Smooth muscle cell (in vitro differentiated cells): ENCODE results near the gene MYO6. TPM values are rescaled to one million over a fixed set of nuclear protein-coding genes. Genes with fewer than 3 reads are reported as not detected.
A peak's percentile ranks its signal among the peaks of the same experiment; 100 is the strongest.

Experiments used
- DNase-seq: peaks from one replicate; lab custom pipeline; 2025; ENCODE audit not compliant: unreplicated experiment; lab: John Stamatoyannopoulos, UW
- H2AFZ ChIP-seq: fragments of 200-600 bp; sonication (generic); 2 replicates; pipeline ENCODE4 v1.6.0; 2016; ENCODE audit warnings: antibody characterized with exemption, low read depth, mild to moderate bottlenecking
- H3F3A ChIP-seq: fragments of 200-600 bp; sonication (generic); 2 replicates; pipeline ENCODE4 v1.6.0; 2017; ENCODE audit warnings: antibody characterized with exemption, low read depth
- H3K27ac ChIP-seq: fragments of 200-600 bp; sonication (generic); 2 replicates; pipeline ENCODE4 v1.5.1; 2016; ENCODE audit warnings: low read depth, mild to moderate bottlenecking
- H3K27me3 ChIP-seq: fragments of 200-600 bp; sonication (generic); 2 replicates; pipeline ENCODE4 v1.6.1; 2016; ENCODE audit warnings: low read depth, mild to moderate bottlenecking
- H3K36me3 ChIP-seq: fragments of 200-600 bp; sonication (generic); 2 replicates; pipeline ENCODE4 v1.5.1; 2016; ENCODE audit warnings: low read depth
- H3K4me1 ChIP-seq: fragments of 200-600 bp; sonication (generic); 2 replicates; pipeline ENCODE4 v1.5.1; 2016; ENCODE audit warnings: low read depth
- H3K4me2 ChIP-seq: fragments of 200-600 bp; sonication (generic); 2 replicates; pipeline ENCODE4 v1.6.0; 2016; ENCODE audit warnings: mild to moderate bottlenecking
- H3K4me3 ChIP-seq: fragments of 200-600 bp; sonication (generic); 2 replicates; pipeline ENCODE4 v1.5.1; 2016; ENCODE audit warnings: mild to moderate bottlenecking
- H3K79me2 ChIP-seq: fragments of 200-600 bp; sonication (generic); 2 replicates; pipeline ENCODE4 v1.6.0; 2016; ENCODE audit warnings: low read depth, mild to moderate bottlenecking
- H3K9ac ChIP-seq: fragments of 200-600 bp; sonication (generic); 2 replicates; pipeline ENCODE4 v1.6.0; 2016; ENCODE audit warnings: low read depth
- H3K9me3 ChIP-seq: fragments of 200-600 bp; sonication (generic); replicated peaks from 2 replicates; pipeline ENCODE4 v1.5.1; 2016; ENCODE audit warnings: low read depth
- H4K20me1 ChIP-seq: fragments of 200-600 bp; sonication (generic); 2 replicates; pipeline ENCODE4 v1.6.0; 2016; ENCODE audit warnings: low read depth
- WGBS: methylation state at CpG from one replicate; pipeline ENCODE4 v1.1.7; 2016; ENCODE audit warnings: low lambda C conversion rate; 5-methylcytosine and 5-hydroxymethylcytosine counted together
- polyA plus RNA-seq: library from polyadenylated mRNA; unstranded; fragments of >200 nt; fragmentation: Nextera tagmentation; extraction: Ambion mirVana; gene quantifications from 2 replicates; pipeline ENCODE4 v1.2.1, GENCODE V29; 2016
- total RNA-seq: library from RNA; depleted of rRNA; stranded (reverse); fragments of >200 nt; gene quantifications from 2 replicates; pipeline ENCODE4 v1.2.3, GENCODE V29; 2014
- TF ChIP-seq, protein P1 (sequence below): fragments of 200-600 bp; sonication (generic); IDR thresholded peaks from 2 replicates; pipeline ENCODE4 v1.5.1; 2017; ENCODE audit warnings: borderline replicate concordance, mild to moderate bottlenecking, antibody characterized with exemption; ENCODE audit not compliant: insufficient read depth, poor library complexity, severe bottlenecking

MYO6 gene
- total and polyA plus RNA-seq, 2 experiments from 2014 or later = 10.6 to 22.1 TPM

DNA sequence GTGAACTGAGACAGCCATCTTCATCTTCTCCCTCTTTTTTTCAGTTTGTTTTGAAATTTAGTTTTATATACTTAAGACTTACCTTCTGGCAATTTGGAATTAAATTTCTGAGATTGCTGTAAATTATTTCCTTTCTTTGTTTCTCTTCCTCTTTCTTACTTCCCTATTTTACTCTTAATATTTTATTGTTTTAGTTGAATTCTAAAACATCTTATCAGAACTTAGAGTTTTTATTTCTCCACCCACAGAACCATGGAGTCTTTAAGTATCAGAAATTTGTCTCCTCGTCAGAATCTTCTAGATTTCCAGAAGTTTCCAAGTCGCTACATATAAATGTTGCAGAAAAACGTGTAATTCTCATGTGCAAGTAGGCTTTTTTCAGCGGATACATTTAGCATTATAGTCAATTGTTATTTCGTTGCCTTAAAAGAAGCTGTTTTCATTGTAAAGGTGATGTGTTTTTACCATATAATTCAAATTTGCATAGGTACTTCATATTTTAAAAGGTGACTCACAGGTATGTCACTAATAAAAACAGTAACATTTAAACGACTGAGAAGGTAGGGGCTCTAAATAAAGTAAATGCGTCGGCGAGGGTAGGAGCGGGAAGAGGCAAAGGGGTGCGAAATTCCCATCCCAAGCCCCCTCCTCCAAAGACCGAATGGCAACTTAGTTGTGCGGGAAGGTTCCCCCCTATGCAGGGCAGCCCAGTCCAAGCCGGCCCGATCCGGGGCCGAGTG is 866 bp upstream of the MYO6 start:
- DNase-seq = no peak
- peaks cover 4% of the 10 kb centered on the region for H3F3A ChIP-seq
- 11% methylated on average over 17 of the region's 17 CpGs for WGBS

DNA sequence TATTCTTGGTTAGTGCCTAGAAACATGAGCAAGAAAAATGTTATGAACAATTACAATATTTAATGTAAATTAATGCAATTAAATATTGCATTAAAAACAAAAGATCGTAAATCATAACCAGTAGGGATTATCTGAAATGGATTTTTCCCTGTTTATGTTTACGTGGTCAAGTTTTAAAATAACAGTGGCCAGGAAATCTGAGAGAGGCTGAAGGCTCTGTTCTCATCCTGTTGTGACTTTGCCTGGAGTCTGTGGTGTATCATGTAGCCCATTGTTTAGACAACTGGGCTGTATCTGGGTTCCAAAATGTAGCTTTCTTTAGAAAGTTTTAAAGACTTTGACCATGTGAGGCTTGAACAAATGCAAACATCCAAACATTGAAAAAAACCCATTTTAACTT is 2.4 kb downstream of the MYO6 start:
- H3K9me3 ChIP-seq = no peaks in the 10 kb centered on the region
- H3F3A ChIP-seq = peaks cover 4% of the 10 kb centered on the region
- TF ChIP-seq, protein P1, sequence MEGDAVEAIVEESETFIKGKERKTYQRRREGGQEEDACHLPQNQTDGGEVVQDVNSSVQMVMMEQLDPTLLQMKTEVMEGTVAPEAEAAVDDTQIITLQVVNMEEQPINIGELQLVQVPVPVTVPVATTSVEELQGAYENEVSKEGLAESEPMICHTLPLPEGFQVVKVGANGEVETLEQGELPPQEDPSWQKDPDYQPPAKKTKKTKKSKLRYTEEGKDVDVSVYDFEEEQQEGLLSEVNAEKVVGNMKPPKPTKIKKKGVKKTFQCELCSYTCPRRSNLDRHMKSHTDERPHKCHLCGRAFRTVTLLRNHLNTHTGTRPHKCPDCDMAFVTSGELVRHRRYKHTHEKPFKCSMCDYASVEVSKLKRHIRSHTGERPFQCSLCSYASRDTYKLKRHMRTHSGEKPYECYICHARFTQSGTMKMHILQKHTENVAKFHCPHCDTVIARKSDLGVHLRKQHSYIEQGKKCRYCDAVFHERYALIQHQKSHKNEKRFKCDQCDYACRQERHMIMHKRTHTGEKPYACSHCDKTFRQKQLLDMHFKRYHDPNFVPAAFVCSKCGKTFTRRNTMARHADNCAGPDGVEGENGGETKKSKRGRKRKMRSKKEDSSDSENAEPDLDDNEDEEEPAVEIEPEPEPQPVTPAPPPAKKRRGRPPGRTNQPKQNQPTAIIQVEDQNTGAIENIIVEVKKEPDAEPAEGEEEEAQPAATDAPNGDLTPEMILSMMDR = no peak
- peak overlapping the region; percentile 90 for H3K27ac ChIP-seq
- 40% methylated on average over 2 of the region's 2 CpGs for WGBS
- H2AFZ ChIP-seq = no peak overlapping the region
- H3K4me1 ChIP-seq = peaks cover 4% of the 10 kb centered on the region
- peaks cover 22% of the 10 kb centered on the region for H3K79me2 ChIP-seq
- H3K4me3 ChIP-seq = peak overlapping the region; percentile 95
- H3K9ac ChIP-seq = no peak overlapping the region
- H3K27me3 ChIP-seq = no peaks in the 10 kb centered on the region
- no peaks in the 10 kb centered on the region for H4K20me1 ChIP-seq
- H3K36me3 ChIP-seq = no peaks in the 10 kb centered on the region
- H3K4me2 ChIP-seq = peak overlapping the region; percentile 98
- DNase-seq = no peak

More for the DNA sequence above, 866 bp upstream of the MYO6 start:
- TF ChIP-seq, protein P1 = no peak
- Histone ChIP-seq H2AFZ (peak overlapping the region; percentile 99), H3K79me2 (peaks cover 7% of the 10 kb centered on the region), H3K27me3 (no peaks in the 10 kb centered on the region), H3K27ac (peak overlapping the region; percentile 75), H3K4me3 (peak overlapping the region; percentile 95), H3K9me3 (no peaks in the 10 kb centered on the region), H3K4me2 (peak overlapping the region; percentile 98), H4K20me1 (no peaks in the 10 kb centered on the region), H3K4me1 (peaks cover 4% of the 10 kb centered on the region), H3K36me3 (no peaks in the 10 kb centered on the region), H3K9ac (peak overlapping the region; percentile 90)

DNA sequence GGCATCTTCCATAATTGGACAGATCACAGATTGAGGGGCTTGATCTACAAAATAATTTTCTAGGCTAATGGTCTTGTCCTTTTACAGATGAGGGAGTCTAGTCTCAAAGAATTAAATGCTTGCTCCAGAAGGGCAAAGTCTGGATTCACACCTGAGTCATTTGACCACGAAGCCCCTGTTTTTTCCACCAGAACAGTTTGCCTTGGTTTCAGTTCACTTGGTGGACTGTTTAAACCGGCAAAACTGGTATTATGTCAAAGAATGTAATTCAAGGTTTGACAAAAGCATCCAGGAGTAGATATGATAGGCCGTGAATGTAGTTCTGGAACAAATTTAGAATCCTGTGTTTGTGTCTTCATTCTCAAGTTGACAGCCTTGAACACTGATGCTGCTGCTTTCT is 3.3 kb downstream of the MYO6 start:
- Histone ChIP-seq H3K4me1 (peaks cover 4% of the 10 kb centered on the region), H3K79me2 (peaks cover 29% of the 10 kb centered on the region), H4K20me1 (no peaks in the 10 kb centered on the region), H3K9me3 (no peaks in the 10 kb centered on the region), H3K9ac (peak overlapping the region; percentile 21), H3K27ac (peak overlapping the region; percentile 90), H3K27me3 (no peaks in the 10 kb centered on the region), H2AFZ (no peak overlapping the region), H3K4me3 (peak overlapping the region; percentile 95), H3K36me3 (no peaks in the 10 kb centered on the region), H3F3A (peaks cover 4% of the 10 kb centered on the region), H3K4me2 (peak overlapping the region; percentile 98)
- TF ChIP-seq, protein P1 = no peak
- DNase-seq = no peak
- 62% methylated on average over 3 of the region's 3 CpGs for WGBS

DNA sequence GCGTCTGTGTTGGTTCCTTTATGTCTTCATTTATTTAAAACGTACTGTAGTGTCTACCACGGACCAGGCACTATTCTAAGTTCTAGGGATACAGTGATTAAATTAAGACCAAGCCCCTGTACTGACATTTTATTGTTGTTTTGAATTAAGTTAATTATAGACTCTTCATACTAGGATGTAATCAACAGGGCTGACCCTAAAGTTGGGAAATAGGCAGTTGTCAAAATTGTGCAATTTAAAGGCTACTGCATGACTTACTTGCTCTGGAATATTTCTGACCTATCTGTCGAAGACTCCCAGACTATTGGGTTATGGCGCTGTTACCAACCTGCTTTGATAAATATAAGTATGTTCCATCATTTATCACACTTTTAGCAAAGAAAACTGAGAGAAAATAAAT is 6.7 kb downstream of the MYO6 start:
- TF ChIP-seq, protein P1 = no peak
- H2AFZ ChIP-seq = no peak overlapping the region
- H3K4me3 ChIP-seq = no peak overlapping the region
- no peak for DNase-seq
- no peak overlapping the region for H3K4me2 ChIP-seq
- 86% methylated on average over 5 of the region's 5 CpGs for WGBS
- no peak overlapping the region for H3K9ac ChIP-seq
- H3K27ac ChIP-seq = no peak overlapping the region
- H3F3A ChIP-seq = no peaks in the 10 kb centered on the region
- no peaks in the 10 kb centered on the region for H3K27me3 ChIP-seq
- peaks cover 40% of the 10 kb centered on the region for H3K79me2 ChIP-seq
- peaks cover 10% of the 10 kb centered on the region for H4K20me1 ChIP-seq
- no peaks in the 10 kb centered on the region for H3K36me3 ChIP-seq
- no peaks in the 10 kb centered on the region for H3K9me3 ChIP-seq
- no peaks in the 10 kb centered on the region for H3K4me1 ChIP-seq
